PFSK-1 (cell line): ENCODE measurements around the gene TERT.

Source experiments
- FOXP2 ChIP-seq: optimal IDR thresholded peaks from 2 replicates; pipeline ENCODE3; 2011; ENCODE audit warnings: borderline replicate concordance, control low read depth, inconsistent platforms; ENCODE audit not compliant: insufficient read depth; ENCODE audit errors: extremely low read length, extremely low read depth
- POLR2AphosphoS5 ChIP-seq: IDR thresholded peaks from 2 replicates; pipeline ENCODE4 v1.6.1; 2012; ENCODE audit warnings: low read depth, mild to moderate bottlenecking, control low read depth, low read length, moderate library complexity
- SIN3A ChIP-seq: IDR thresholded peaks from 2 replicates; pipeline ENCODE4 v1.6.1; 2012; ENCODE audit warnings: mild to moderate bottlenecking, low read length, moderate library complexity, borderline replicate concordance; ENCODE audit not compliant: insufficient read depth
- TAF1 ChIP-seq: IDR thresholded peaks from 2 replicates; pipeline ENCODE4 v1.6.1; 2012; ENCODE audit warnings: low read length, control low read depth, borderline replicate concordance; ENCODE audit not compliant: insufficient read depth
- TF ChIP-seq, protein P1 (sequence below), 2 experiments: IDR thresholded peaks; 2 replicates each; pipeline versions ENCODE4 v1.6.1 to v1.8.0; 2011 to 2012; ENCODE audit warnings: low read depth in 2 of 2, low read length in 2 of 2, control low read depth in 1 of 2, inconsistent platforms in 1 of 2, mild to moderate bottlenecking in 1 of 2, moderate library complexity in 1 of 2; ENCODE audit not compliant: insufficient read depth in 1 of 2

DNA sequence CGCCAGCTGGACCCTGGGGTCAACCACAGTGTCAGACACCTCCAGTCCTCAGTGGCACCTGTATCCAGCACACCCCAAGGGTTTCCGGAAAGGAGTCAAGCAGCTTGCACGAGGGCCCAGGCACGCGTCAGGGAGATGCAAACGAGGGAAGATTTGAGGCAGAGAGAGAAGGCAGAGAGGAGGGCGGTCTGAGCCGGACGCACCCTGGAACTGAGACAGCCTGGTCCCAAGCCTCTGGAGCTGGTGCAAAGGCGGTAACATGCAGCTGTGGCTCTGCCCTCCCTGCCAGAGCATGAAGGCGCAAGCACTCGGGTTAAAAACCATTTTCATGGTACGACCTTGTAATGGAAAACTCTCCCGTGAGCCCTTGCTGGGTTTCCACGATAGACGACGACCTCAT lies 37.5 kb downstream of the TERT start:
- no peak for TF ChIP-seq POLR2AphosphoS5
- no peak for TF ChIP-seq TAF1
- TF ChIP-seq SIN3A: no peak
- TF ChIP-seq, protein P1, sequence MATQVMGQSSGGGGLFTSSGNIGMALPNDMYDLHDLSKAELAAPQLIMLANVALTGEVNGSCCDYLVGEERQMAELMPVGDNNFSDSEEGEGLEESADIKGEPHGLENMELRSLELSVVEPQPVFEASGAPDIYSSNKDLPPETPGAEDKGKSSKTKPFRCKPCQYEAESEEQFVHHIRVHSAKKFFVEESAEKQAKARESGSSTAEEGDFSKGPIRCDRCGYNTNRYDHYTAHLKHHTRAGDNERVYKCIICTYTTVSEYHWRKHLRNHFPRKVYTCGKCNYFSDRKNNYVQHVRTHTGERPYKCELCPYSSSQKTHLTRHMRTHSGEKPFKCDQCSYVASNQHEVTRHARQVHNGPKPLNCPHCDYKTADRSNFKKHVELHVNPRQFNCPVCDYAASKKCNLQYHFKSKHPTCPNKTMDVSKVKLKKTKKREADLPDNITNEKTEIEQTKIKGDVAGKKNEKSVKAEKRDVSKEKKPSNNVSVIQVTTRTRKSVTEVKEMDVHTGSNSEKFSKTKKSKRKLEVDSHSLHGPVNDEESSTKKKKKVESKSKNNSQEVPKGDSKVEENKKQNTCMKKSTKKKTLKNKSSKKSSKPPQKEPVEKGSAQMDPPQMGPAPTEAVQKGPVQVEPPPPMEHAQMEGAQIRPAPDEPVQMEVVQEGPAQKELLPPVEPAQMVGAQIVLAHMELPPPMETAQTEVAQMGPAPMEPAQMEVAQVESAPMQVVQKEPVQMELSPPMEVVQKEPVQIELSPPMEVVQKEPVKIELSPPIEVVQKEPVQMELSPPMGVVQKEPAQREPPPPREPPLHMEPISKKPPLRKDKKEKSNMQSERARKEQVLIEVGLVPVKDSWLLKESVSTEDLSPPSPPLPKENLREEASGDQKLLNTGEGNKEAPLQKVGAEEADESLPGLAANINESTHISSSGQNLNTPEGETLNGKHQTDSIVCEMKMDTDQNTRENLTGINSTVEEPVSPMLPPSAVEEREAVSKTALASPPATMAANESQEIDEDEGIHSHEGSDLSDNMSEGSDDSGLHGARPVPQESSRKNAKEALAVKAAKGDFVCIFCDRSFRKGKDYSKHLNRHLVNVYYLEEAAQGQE (IDR thresholded peaks at IDR 0.05; ENCODE audit: insufficient read depth in 1 of 2, low read depth in 2 of 2, low read length in 2 of 2): no peak
- no peak for TF ChIP-seq FOXP2
